ENCODE data around the gene OPA3.

The OPA3 gene

GRCh38 chr19:45485305-45486077 lies 99.1 kb downstream of the OPA3 start:
- FAIRE-seq = peak; percentile 78
- peak; percentile 87 for DNase-seq (ENCODE audit: insufficient read length, low spot score)

- DNase-seq (ENCODE audit: insufficient read length, low spot score) (no peak), FAIRE-seq (no peak)
Observed at GRCh38 chr19:45484273-45484945, 100.2 kb downstream of the OPA3 start.

- DNase-seq (ENCODE audit: insufficient read length, low spot score) = no peak
- no peak for FAIRE-seq
Observed at GRCh38 chr19:45483033-45483432, 101.6 kb downstream of the OPA3 start.

GRCh38 chr19:45478454-45479238 lies 106.0 kb downstream of the OPA3 start:
- no peak for FAIRE-seq

GRCh38 chr19:45477713-45478453 lies 106.7 kb downstream of the OPA3 start:
- DNase-seq (ENCODE audit: insufficient read length, low spot score) (no peak), FAIRE-seq (peak; percentile 79)

More at GRCh38 chr19:45478454-45479238, 106.0 kb downstream of the OPA3 start:
- DNase-seq (ENCODE audit: insufficient read length, low spot score) = peak; percentile 71

Data from HTR-8/SVneo (cell line).